Measurements from ENCODE around the gene RPRD1A.
"Not testable (repeated sequence)": the region's sequence is repeated elsewhere in the genome, so short reads cannot be mapped to it uniquely, and the experiment has no call there.

RPRD1A gene

GRCh38 chr18:36075862-36076587 lies 8.7 kb upstream of the RPRD1A start:
- DNase-seq = no peak

GRCh38 chr18:36074435-36074834 lies 7.1 kb upstream of the RPRD1A start:
- DNase-seq = no peak

- DNase-seq = no peak
Measured at GRCh38 chr18:36073676-36074075, 6.3 kb upstream of the RPRD1A start.

GRCh38 chr18:36072406-36072805 lies 5.0 kb upstream of the RPRD1A start:
- DNase-seq = not testable (repeated sequence)

- DNase-seq = no peak
Measured at GRCh38 chr18:36066686-36067054, 689 bp downstream of the RPRD1A start.

- no peak for DNase-seq
Measured at GRCh38 chr18:36066001-36066400, 1.4 kb downstream of the RPRD1A start.

GRCh38 chr18:36064809-36065079 lies 2.6 kb downstream of the RPRD1A start:
- not testable (repeated sequence) for DNase-seq

GRCh38 chr18:36064027-36064808 lies 3.1 kb downstream of the RPRD1A start:
- no peak for DNase-seq

- DNase-seq = no peak
Measured at GRCh38 chr18:36058674-36059073, 8.7 kb downstream of the RPRD1A start.

GRCh38 chr18:36051760-36052159 lies 15.6 kb downstream of the RPRD1A start:
- no peak for DNase-seq

GRCh38 chr18:36050479-36050878 lies 16.9 kb downstream of the RPRD1A start:
- DNase-seq = no peak

GRCh38 chr18:36047521-36047920 lies 19.8 kb downstream of the RPRD1A start:
- no peak for DNase-seq

GRCh38 chr18:36046898-36047297 lies 20.5 kb downstream of the RPRD1A start:
- DNase-seq = no peak

- no peak for DNase-seq
Measured at GRCh38 chr18:36045241-36045991, 21.9 kb downstream of the RPRD1A start.

- no peak for DNase-seq
Measured at GRCh38 chr18:36043153-36043552, 24.2 kb downstream of the RPRD1A start.

- no peak for DNase-seq
Measured at GRCh38 chr18:36041146-36041545, 26.2 kb downstream of the RPRD1A start.

- no peak for DNase-seq
Measured at GRCh38 chr18:36038102-36038663, 29.2 kb downstream of the RPRD1A start.

- DNase-seq = peak; percentile 3
Measured at GRCh38 chr18:36035253-36035652, 32.1 kb downstream of the RPRD1A start.

- no peak for DNase-seq
Measured at GRCh38 chr18:36034299-36034895, 33.0 kb downstream of the RPRD1A start.

- no peak for DNase-seq
Measured at GRCh38 chr18:36031903-36032302, 35.5 kb downstream of the RPRD1A start.

- DNase-seq = no peak
Measured at GRCh38 chr18:36031407-36031806, 36.0 kb downstream of the RPRD1A start.

- no peak for DNase-seq
Measured at GRCh38 chr18:36028859-36029258, 38.5 kb downstream of the RPRD1A start.

- DNase-seq = no peak
Measured at GRCh38 chr18:36025025-36025424, 42.3 kb downstream of the RPRD1A start.
